GM12865 (cell line): ENCODE results near the gene IFT25.
"Not testable (repeated sequence)": the region's sequence is repeated elsewhere in the genome, so short reads cannot be mapped to it uniquely, and the experiment has no call there.

Experiments
- DNase-seq: peaks from one replicate; pipeline ENCODE4 v3.0.0; 2010; ENCODE audit warnings: low read depth
- H3K4me3 ChIP-seq: 2 replicates; pipeline ENCODE4 v1.5.1; 2011; ENCODE audit warnings: mild to moderate bottlenecking, low read depth, low read length, control low read depth
- TF ChIP-seq, protein P1 (sequence below): IDR thresholded peaks from 2 replicates; pipeline ENCODE4 v1.5.1; 2011; ENCODE audit warnings: low read length, control low read depth, low read depth, inconsistent platforms; ENCODE audit not compliant: insufficient read depth; ENCODE audit errors: missing control alignments

IFT25 gene

DNA sequence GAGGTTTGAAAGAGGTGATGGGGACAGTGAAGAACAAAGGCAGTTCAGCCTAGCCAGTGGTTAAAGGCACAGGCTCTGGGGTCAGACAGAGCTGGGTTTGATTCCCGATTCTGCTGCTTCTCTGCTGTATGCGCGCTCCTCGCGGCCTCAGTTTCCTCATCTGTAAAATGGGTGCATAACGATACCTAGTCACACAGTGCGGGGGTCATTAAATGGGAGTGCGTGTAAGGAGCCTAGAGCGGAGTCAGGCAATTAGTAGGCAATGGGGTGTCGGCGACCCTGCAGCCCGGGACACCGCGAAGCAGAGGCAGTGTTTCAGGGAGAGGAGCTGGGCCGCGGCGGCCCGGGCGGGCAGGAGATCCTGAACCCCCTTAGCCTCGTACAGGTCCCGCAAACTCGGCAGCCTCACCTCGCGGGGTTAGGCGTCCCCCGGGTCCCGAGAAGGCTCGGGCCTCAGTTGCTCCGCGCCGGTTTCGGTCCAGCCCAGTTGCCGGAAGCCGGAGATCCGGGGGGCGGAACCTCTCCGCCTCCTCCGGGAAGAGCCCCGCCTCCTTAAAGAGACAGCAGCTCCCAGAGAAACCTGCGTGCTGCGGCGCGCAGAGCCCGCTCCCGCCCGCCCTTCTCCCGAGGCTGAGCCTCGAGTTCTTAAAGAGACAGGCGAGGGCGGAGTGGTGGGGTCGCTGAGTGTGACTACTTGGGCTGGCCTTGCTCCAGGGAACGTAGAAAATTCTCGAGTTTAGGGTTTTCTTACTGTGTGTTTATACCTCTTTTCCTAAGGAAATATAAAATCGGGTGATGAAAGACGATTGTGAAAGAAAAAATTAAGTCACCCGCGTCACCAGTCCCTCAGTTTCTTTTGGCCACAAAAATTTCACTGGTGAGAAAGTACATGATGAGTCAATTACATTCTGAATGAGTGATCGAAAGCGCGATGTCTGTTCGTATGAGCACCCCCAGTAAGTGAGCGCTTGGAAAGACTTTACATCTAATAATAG lies 55.9 kb downstream of the IFT25 start, which contains the start of gene YIPF1:
TSS of gene YIPF1 (minus strand) at position 494 of the 995 bp plus-strand sequence. CDS start 860 bp downstream, outside the sequence.
- TF ChIP-seq, protein P1, sequence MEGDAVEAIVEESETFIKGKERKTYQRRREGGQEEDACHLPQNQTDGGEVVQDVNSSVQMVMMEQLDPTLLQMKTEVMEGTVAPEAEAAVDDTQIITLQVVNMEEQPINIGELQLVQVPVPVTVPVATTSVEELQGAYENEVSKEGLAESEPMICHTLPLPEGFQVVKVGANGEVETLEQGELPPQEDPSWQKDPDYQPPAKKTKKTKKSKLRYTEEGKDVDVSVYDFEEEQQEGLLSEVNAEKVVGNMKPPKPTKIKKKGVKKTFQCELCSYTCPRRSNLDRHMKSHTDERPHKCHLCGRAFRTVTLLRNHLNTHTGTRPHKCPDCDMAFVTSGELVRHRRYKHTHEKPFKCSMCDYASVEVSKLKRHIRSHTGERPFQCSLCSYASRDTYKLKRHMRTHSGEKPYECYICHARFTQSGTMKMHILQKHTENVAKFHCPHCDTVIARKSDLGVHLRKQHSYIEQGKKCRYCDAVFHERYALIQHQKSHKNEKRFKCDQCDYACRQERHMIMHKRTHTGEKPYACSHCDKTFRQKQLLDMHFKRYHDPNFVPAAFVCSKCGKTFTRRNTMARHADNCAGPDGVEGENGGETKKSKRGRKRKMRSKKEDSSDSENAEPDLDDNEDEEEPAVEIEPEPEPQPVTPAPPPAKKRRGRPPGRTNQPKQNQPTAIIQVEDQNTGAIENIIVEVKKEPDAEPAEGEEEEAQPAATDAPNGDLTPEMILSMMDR, result no peak
- H3K4me3 ChIP-seq, result peak within 1 kb of the TSS; percentile 99
- DNase-seq, result peak; percentile 92

DNA sequence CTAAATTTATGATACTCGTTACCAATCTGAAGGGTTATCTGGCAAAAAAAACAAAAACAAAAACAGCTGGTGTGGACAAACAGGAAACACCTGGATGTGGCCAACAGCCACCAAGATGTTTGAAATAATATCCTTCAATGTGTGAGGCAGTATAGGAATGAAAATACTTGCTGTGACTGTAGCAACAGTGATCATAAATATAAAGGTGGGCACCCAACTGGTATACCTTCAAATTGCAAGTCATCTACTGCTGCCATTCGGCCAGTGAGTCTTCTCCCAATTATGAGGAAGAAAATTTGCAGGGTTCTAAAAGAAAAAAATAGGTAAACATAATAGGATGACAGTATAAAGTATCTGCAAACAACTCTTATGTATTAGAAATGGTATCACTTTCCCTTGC lies 56.8 kb downstream of the IFT25 start:
- peak; percentile 17 for DNase-seq
- TF ChIP-seq, protein P1, result no peak
- H3K4me3 ChIP-seq, result peak overlapping the region; percentile 99

DNA sequence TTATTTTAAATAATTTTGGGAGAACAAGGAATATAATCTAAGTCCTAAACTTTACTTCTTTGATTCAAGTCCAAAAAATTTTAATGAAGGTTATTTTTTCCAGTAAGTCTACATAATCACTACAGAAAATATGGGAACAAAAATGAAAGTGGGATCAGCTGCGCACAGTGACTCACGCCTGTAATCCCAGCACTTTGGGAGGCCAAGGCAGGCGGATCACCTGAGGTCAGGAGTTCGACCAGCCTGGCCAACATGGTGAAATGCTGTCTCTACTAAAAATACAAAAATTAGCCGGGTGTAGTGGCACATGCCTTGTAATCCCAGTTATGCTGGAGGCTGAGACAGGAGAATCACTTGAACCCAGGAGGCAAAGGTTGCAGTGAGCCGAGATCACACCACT lies 61.9 kb downstream of the IFT25 start:
- DNase-seq, result not testable (repeated sequence)

DNA sequence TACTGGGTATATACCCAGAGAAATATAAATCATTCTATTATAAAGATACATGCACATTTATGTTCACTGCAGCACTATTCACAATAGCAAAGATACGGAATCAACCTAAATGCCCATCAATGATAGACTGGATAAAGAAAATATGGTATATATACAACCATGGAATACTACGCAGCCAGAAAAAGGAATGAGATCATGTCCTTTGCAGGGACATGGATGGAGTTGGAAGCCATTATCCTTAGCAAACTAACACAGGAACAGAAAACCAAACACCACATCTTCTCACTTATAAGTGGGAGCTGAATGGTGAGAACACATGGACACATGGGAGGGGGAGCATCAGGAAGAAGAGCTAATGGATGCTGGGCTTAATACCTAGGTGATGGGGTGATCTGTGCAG lies 63.6 kb downstream of the IFT25 start:
- not testable (repeated sequence) for DNase-seq, H3K4me3 ChIP-seq

More for the DNA sequence above, 61.9 kb downstream of the IFT25 start:
- H3K4me3 ChIP-seq, result not testable (repeated sequence)

DNA sequence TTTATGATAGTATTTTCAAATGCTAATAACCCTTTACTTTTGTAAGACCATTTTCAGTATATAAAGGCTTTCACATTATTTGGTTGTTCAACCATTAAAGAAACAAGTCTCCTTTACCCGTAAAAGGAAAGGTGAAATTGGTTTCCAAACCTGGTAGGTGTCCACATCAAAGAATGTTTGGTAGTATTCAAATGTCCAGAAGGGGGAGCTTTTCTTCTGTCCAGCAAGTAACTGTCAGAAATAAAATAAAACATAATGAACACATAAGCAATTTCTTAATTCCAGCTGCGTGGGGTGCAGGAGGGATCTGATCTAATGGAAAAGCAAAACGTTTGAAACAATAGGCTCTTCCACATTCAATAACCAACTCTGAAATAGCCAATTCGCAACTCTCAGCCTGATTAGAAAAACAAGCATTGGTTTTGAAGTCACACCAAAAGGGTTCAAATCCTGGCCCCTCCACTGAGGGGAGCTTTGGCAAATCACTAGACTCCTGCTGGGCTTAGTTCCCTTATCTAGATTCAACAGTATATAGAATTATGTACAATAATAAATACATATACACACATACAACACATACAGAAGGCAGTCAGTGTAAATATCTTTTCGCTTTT lies 66.9 kb downstream of the IFT25 start:
- H3K4me3 ChIP-seq, result no peak overlapping the region
- TF ChIP-seq, protein P1, result peak; percentile 44
- peak; percentile 72 for DNase-seq

DNA sequence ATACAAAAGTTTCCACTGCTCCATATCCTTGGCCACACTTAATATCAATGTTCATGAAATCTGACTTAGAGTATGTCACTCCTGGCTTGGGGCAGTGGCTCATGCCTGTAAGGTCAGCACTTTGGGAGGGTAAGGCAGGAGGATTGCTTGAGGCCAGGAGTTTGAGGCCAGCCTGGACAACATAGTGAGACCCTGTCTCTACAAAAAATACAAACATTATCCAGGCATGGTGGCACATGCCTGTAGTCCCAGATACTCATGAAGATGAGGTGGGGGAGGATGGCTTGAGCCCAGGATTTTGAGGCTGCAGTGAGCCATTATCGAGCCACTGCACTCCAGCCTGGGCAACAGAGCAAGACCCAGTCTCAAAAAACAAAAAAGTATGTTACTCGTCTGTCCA lies 70.3 kb downstream of the IFT25 start:
- not testable (repeated sequence) for H3K4me3 ChIP-seq, DNase-seq

DNA sequence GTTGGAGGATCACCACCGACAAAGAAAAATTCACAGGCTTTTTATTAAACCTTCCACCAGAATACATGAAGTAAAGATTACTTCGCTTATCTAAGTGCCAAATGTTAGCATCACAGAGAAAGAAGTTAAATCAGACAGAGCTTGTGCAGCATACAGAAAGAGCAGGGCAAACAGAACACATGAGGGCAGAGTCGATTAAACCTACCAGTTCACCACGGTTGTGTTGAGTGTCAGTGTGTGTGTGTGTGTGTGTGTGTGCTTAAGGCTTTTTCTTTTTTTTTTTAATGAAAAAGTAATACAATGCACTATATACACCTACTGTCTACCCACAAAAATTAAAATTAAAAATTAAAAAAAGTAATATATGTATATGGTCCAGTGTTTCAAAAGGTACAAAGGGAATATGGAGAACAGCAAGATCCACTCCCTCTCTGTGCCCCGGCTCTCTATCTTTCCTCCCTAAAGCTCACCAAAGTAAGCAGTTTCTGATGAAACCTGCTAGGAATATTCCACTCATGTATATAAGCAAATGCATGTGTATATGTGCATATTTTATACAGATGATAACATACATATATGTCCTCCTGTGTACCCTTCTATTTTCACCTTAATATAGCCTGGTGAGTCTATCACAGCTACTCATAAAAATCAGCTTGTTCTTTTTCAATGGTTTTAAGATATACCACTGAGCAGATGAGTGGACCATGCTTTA lies 73.6 kb downstream of the IFT25 start:
- H3K4me3 ChIP-seq, result no peak overlapping the region
- no peak for DNase-seq
- TF ChIP-seq, protein P1, result no peak
